Stimulated activated CD4-positive, alpha-beta T cell treated with anti-CD3 and anti-CD28 coated beads, Interleukin-15, amount 100 ng/mL, for 1 hour (primary cell): ENCODE results near the gene SUSD2.
A peak's percentile ranks its signal among the peaks of the same experiment; 100 is the strongest.
"Not testable (repeated sequence)": the region's sequence is repeated elsewhere in the genome, so short reads cannot be mapped to it uniquely, and the experiment has no call there.

Experiments
- DNase-seq, 2 donors: peaks; one replicate each; pipeline ENCODE4 v3.0.0-alpha.2; 2020; ENCODE audit warnings: low read depth in 1 of 2, low spot score in 1 of 2

Gene SUSD2

GRCh38 chr22:24171822-24172221 lies 9.5 kb upstream of the SUSD2 start:
- no peak for DNase-seq

GRCh38 chr22:24175160-24175808 lies 6.0 kb upstream of the SUSD2 start:
- DNase-seq = peak; percentile 30 to 46

- DNase-seq = no peak
These were observed 5.2 kb upstream of the SUSD2 start for GRCh38 chr22:24176040-24176439.

- DNase-seq = no peak
These were observed 4.7 kb upstream of the SUSD2 start for GRCh38 chr22:24176630-24177029.

GRCh38 chr22:24177045-24177444 lies 4.2 kb upstream of the SUSD2 start:
- no peak for DNase-seq

- no peak for DNase-seq
These were observed 3.8 kb upstream of the SUSD2 start for GRCh38 chr22:24177456-24177855.

GRCh38 chr22:24178021-24178431 lies 3.3 kb upstream of the SUSD2 start:
- DNase-seq = no peak

GRCh38 chr22:24178502-24179440 lies 2.5 kb upstream of the SUSD2 start:
- no peak for DNase-seq

- no peak for DNase-seq
These were observed 1.6 kb upstream of the SUSD2 start for GRCh38 chr22:24179478-24180210.

- DNase-seq = no peak
These were observed 785 bp upstream of the SUSD2 start for GRCh38 chr22:24180316-24181087.

- no peak for DNase-seq
These were observed 961 bp downstream of the SUSD2 start for GRCh38 chr22:24181996-24182899.

- not testable (repeated sequence) for DNase-seq
These were observed 1.6 kb downstream of the SUSD2 start for GRCh38 chr22:24182900-24183246.

- DNase-seq = no peak
These were observed 2.2 kb downstream of the SUSD2 start for GRCh38 chr22:24183321-24184031.

- DNase-seq = no peak
These were observed 2.9 kb downstream of the SUSD2 start for GRCh38 chr22:24184057-24184798.

- no peak for DNase-seq
These were observed 3.8 kb downstream of the SUSD2 start for GRCh38 chr22:24185001-24185500.

- DNase-seq = no peak
These were observed 4.4 kb downstream of the SUSD2 start for GRCh38 chr22:24185501-24186351.

- no peak for DNase-seq
These were observed 5.1 kb downstream of the SUSD2 start for GRCh38 chr22:24186352-24186740.
